Stimulated activated naive CD8-positive, alpha-beta T cell treated with anti-CD3 and anti-CD28 coated beads, Interleukin-15, amount 100 ng/mL, for 72 hours (primary cell): ENCODE measurements around the gene PANK2.
"Not testable (repeated sequence)": the region's sequence is repeated elsewhere in the genome, so short reads cannot be mapped to it uniquely, and the experiment has no call there.

Experiments used
- ATAC-seq: fragments of 150-1000 bp; cut with Tn5 transposase; 2 replicates; pipeline ENCODE4 v1.10.0; 2021; ENCODE audit warnings: mild to moderate bottlenecking, moderate library complexity
- DNase-seq, 2 donors: peaks; one replicate each; pipeline ENCODE4 v3.0.0; 2021 to 2022
- H3K27ac Mint-ChIP-seq, 2 donors: one replicate each; pipeline ENCODE4 v1.8.0; 2022; ENCODE audit warnings: mild to moderate bottlenecking in 2 of 2, mixed read lengths in 2 of 2, moderate library complexity in 2 of 2
- H3K27me3 Mint-ChIP-seq: one replicate; pipeline ENCODE4 v1.8.0; 2022; ENCODE audit warnings: mixed read lengths
- H3K4me1 Mint-ChIP-seq: one replicate; pipeline ENCODE4 v1.8.0; 2022; ENCODE audit warnings: mild to moderate bottlenecking, mixed read lengths
- H3K4me3 Mint-ChIP-seq, 2 donors: one replicate each; pipeline ENCODE4 v1.8.0; 2022; ENCODE audit warnings: mild to moderate bottlenecking in 2 of 2, mixed read lengths in 2 of 2, moderate library complexity in 1 of 2
- H3K9me3 Mint-ChIP-seq, 2 donors: one replicate each; pipeline ENCODE4 v1.8.0; 2022; ENCODE audit warnings: mixed read lengths in 2 of 2

PANK2 gene

GRCh38 chr20:3887876-3888620, 1.1 kb upstream of the PANK2 start:
- Mint-ChIP-seq H3K9me3 (no peaks in the 10 kb centered on the region), H3K27me3 (no peaks in the 10 kb centered on the region), H3K4me1 (peaks cover 44% of the 10 kb centered on the region), H3K4me3 (peak overlapping the region; percentile 98 to 99), H3K27ac (peak overlapping the region; percentile 93 to 97)
- no peak for ATAC-seq
- DNase-seq = no peak

DNA sequence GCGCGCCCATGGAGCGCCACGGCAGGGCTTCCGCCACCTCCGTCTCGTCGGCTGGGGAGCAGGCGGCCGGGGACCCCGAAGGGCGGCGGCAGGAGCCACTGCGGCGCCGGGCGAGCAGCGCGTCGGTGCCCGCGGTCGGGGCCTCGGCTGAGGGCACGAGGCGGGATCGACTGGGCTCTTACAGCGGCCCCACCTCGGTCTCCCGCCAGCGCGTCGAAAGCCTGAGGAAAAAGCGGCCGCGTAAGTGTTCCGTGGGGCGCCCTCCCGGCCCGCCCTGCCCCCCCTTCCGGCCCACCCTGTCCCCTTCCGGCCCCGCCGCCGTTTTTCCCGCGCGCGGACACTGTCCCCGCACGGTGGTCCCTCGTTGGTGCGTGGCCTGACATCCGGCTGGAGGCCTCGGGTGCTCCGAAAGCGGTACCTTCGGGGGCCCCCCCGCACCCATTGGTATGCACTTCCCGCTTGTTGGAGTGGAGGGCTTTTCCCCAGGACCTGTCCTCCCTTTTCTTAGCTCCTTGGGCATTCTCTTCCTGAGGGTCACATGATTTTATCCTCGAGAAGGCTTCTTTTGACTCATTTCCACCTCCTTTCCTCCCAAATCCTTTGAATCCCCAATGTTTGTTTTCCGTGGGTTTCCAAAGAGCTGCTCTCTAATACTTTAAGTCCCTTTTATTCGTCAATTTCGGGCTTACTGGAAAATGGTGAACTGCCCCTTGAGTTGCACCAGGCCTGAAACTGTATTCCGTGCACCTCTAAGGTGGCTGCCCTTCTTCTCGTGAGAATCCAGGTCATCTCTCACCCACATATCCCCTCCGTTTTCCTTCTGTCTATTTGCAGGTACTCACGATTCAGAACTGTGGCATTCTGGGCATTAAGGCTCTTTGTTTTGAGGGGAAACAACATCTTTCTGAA, 556 bp downstream of the PANK2 start:
- H3K4me3 Mint-ChIP-seq = peak overlapping the region; percentile 99
- H3K27ac Mint-ChIP-seq = peak overlapping the region; percentile 98 to 99
- H3K9me3 Mint-ChIP-seq = no peaks in the 10 kb centered on the region
- ATAC-seq = peak; percentile 61
- H3K4me1 Mint-ChIP-seq = peaks cover 54% of the 10 kb centered on the region
- H3K27me3 Mint-ChIP-seq = no peaks in the 10 kb centered on the region
- peak; percentile 42 to 61 for DNase-seq

- peaks cover 58% of the 10 kb centered on the region for H3K4me1 Mint-ChIP-seq
These were observed 1.2 kb downstream of the PANK2 start for GRCh38 chr20:3890398-3890751.

GRCh38 chr20:3890999-3891929, 2.1 kb downstream of the PANK2 start:
- peaks cover 62% of the 10 kb centered on the region for H3K4me1 Mint-ChIP-seq
- ATAC-seq (no peak), DNase-seq (no peak)
- H3K9me3 Mint-ChIP-seq = no peaks in the 10 kb centered on the region
- peak overlapping the region; percentile 27 to 91 for H3K27ac Mint-ChIP-seq
- peak overlapping the region; percentile 89 to 99 for H3K4me3 Mint-ChIP-seq
- no peaks in the 10 kb centered on the region for H3K27me3 Mint-ChIP-seq

More at GRCh38 chr20:3890398-3890751, 1.2 kb downstream of the PANK2 start:
- ATAC-seq = no peak
- no peak for DNase-seq
- H3K27ac Mint-ChIP-seq = peak overlapping the region; percentile 98 to 99
- H3K9me3 Mint-ChIP-seq = no peaks in the 10 kb centered on the region
- peak overlapping the region; percentile 89 to 99 for H3K4me3 Mint-ChIP-seq
- H3K27me3 Mint-ChIP-seq = no peaks in the 10 kb centered on the region

GRCh38 chr20:3894796-3895195, 5.6 kb downstream of the PANK2 start:
- Mint-ChIP-seq H3K27ac (no peak overlapping the region), H3K27me3 (no peaks in the 10 kb centered on the region)

DNA sequence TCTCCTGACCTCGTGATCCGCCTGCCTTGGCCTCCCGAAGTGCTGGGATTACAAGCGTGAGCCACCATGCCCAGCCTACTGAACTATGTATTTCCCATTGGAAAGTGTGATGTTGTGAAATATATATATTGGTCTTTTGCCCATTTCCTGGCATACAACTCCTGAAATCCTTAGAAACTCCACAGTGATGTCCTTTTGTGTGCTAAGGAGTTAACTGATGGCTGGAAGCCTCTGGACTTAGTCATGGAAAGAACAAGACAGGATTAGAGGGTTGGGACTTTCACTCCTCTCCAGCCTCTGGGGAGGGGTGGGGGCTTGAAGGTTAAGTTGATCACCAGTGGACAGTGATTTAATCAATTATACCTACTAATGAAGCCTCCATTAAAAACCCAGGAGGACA, 7.1 kb downstream of the PANK2 start:
- Mint-ChIP-seq H3K27ac (no peak overlapping the region), H3K4me3 (no peak overlapping the region), H3K9me3 (no peaks in the 10 kb centered on the region), H3K27me3 (no peaks in the 10 kb centered on the region), H3K4me1 (peaks cover 77% of the 10 kb centered on the region)
- no peak for ATAC-seq
- no peak for DNase-seq

More at GRCh38 chr20:3894796-3895195, 5.6 kb downstream of the PANK2 start:
- Mint-ChIP-seq H3K4me1 (peaks cover 73% of the 10 kb centered on the region), H3K9me3 (no peaks in the 10 kb centered on the region), H3K4me3 (peak overlapping the region in 1 of 2 donors; percentile 25)
- DNase-seq (no peak), ATAC-seq (no peak)

GRCh38 chr20:3896853-3897583, 7.8 kb downstream of the PANK2 start:
- no peaks in the 10 kb centered on the region for H3K27me3 Mint-ChIP-seq
- peak overlapping the region in 1 of 2 donors; percentile 91 for H3K27ac Mint-ChIP-seq
- peaks cover 77% of the 10 kb centered on the region for H3K4me1 Mint-ChIP-seq
- ATAC-seq (no peak), DNase-seq (no peak)
- no peaks in the 10 kb centered on the region for H3K9me3 Mint-ChIP-seq
- H3K4me3 Mint-ChIP-seq = peak overlapping the region in 1 of 2 donors; percentile 33

DNA sequence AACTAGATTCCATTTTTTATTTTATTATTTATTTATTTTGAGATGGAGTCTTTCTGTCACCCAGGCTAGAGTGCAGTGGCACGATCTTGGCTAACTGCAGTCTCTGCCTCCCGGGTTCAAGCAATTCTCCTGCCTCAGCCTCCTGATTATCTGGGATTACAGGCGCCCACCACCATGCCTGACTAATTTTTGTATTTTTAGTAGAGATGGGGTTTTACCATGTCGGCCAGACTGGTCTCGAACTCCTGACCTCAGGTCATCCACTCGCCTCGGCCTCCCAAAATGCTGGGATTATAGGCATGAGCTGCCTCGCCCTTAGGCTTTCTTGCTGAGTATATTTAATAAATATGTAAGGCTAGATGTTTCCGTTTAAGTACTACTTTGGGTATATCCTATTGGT, 9.0 kb downstream of the PANK2 start:
- H3K4me3 Mint-ChIP-seq, H3K27me3 Mint-ChIP-seq, DNase-seq, H3K9me3 Mint-ChIP-seq, ATAC-seq, H3K27ac Mint-ChIP-seq: not testable (repeated sequence)
- peaks cover 77% of the 10 kb centered on the region for H3K4me1 Mint-ChIP-seq

GRCh38 chr20:3898639-3899038, 9.5 kb downstream of the PANK2 start:
- ATAC-seq (no peak), DNase-seq (no peak)
- Mint-ChIP-seq H3K4me3 (peak overlapping the region in 1 of 2 donors; percentile 32), H3K27ac (peak overlapping the region in 1 of 2 donors; percentile 61), H3K27me3 (no peaks in the 10 kb centered on the region), H3K9me3 (no peaks in the 10 kb centered on the region), H3K4me1 (peaks cover 74% of the 10 kb centered on the region)

GRCh38 chr20:3900187-3900604, 11.0 kb downstream of the PANK2 start:
- H3K27ac Mint-ChIP-seq = peak overlapping the region in 1 of 2 donors; percentile 58
- H3K4me3 Mint-ChIP-seq = peak overlapping the region in 1 of 2 donors; percentile 41
- H3K9me3 Mint-ChIP-seq = no peaks in the 10 kb centered on the region
- no peaks in the 10 kb centered on the region for H3K27me3 Mint-ChIP-seq
- peaks cover 79% of the 10 kb centered on the region for H3K4me1 Mint-ChIP-seq
- ATAC-seq (no peak), DNase-seq (no peak)

DNA sequence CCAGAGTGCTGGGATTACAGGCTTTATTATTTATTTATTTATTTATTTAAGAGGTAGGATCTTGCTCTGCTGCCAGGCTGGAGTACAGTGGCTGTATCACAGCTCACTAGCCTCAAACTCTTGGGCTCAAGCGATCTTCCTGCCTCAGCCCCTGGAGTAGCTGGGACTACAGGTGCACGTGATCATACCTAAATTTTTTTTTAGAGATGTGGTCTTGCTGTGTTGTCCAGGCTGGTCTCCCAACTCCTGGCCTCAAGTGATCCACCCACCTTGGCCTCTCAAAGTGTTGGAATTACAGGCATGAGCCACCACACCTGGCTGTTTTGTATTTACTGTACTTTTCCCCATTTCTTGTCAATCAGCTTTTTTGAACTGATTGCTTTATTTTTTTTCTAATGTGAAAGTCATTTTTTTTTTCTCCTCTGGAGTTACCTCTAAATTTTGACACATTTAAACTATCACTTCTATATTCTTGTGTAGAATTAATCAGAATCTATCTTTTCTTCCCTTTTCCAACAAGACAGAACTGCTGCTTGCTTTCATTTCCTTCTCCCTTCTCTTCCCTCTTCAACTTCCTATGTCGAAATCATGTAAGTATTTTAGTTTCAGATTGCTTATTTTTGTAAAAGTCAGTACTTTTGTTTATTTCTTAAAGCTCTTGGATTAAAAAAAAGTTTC, 12.0 kb downstream of the PANK2 start:
- Mint-ChIP-seq H3K27ac (peak overlapping the region in 1 of 2 donors; percentile 63), H3K4me3 (peak overlapping the region; percentile 6 to 52), H3K27me3 (no peaks in the 10 kb centered on the region), H3K4me1 (peaks cover 83% of the 10 kb centered on the region), H3K9me3 (no peaks in the 10 kb centered on the region)
- ATAC-seq (no peak), DNase-seq (no peak)

DNA sequence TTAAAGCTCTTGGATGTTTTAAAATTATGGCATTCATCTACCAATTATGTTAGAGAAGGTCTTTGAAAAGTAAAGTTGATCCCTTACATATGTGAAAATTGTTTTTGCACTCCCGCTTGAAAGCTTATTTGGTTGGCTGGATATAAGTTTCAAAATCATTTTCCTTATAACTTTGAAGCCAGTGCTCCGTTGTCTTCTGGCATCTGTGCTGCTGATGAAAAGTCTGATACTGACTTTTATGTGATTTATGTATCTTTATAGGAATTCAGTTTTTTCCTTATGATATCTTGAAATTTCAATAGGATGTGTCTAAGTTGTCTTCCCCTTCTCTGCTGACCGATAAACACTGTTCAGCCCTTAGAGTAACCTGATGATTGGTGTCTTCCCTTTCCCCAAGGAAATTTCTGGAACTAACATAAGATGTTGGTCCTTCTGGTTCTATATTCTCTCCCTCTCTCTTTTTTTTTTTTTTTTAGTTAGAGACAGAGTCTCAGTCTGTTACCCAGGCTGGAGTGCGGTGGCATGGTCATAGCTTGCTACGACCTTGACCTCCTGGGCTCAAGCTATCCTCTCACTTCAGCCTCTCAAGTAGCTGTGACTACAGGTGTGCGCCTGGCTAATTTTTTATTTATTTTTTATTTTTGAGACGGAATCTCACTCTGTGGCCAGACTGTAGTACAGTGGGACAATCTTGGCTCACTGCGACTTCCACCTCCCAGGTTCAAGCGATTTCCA, 12.7 kb downstream of the PANK2 start:
- DNase-seq (no peak), ATAC-seq (no peak)
- H3K4me3 Mint-ChIP-seq = peak overlapping the region; percentile 27 to 52
- peak overlapping the region in 1 of 2 donors; percentile 86 for H3K27ac Mint-ChIP-seq
- peaks cover 84% of the 10 kb centered on the region for H3K4me1 Mint-ChIP-seq
- H3K9me3 Mint-ChIP-seq = no peaks in the 10 kb centered on the region
- no peaks in the 10 kb centered on the region for H3K27me3 Mint-ChIP-seq

DNA sequence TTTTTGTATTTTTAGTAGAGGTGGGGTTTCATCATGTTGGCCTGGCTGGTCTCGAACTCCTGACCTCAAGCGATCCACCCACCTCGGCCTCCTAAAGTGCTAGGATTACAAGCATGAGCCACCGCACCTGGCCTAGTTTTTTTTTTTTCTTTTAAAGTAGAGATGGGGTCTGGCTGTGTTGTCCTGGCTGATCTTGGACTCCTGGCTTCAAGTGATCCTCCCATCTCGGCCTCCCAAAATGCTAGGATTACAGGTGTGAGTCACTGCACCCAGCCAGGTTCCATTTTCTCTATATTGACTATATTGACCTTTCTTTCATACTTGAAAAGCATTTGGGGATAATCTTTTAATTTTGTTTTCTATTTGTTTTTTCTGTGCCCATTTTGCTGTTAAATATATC, 13.3 kb downstream of the PANK2 start:
- DNase-seq (no peak), ATAC-seq (no peak)
- H3K4me1 Mint-ChIP-seq = peaks cover 84% of the 10 kb centered on the region
- no peak overlapping the region for H3K4me3 Mint-ChIP-seq
- H3K27ac Mint-ChIP-seq = peak overlapping the region in 1 of 2 donors; percentile 19
- H3K9me3 Mint-ChIP-seq = no peaks in the 10 kb centered on the region
- no peaks in the 10 kb centered on the region for H3K27me3 Mint-ChIP-seq
